Immature natural killer cell (primary cell): Measurements from ENCODE around the gene MEIS3. TPM values are rescaled to one million over a fixed set of nuclear protein-coding genes. Genes with fewer than 3 reads are reported as not detected.
"Not testable (repeated sequence)": the region's sequence is repeated elsewhere in the genome, so short reads cannot be mapped to it uniquely, and the experiment has no call there.

Experiments
- DNase-seq, 3 donors: peaks; one replicate each; pipeline ENCODE4 v3.0.0; 2022; ENCODE audit warnings: mixed read lengths in 1 of 3
- H3K27ac Mint-ChIP-seq, 6 donors: one replicate each; pipeline ENCODE4 v1.8.0; 2020; ENCODE audit warnings: mixed read lengths in 6 of 6, mild to moderate bottlenecking in 5 of 6, inconsistent platforms in 4 of 6, moderate library complexity in 3 of 6
- H3K27me3 Mint-ChIP-seq, 3 donors: one replicate each; pipeline ENCODE4 v1.8.0; 2020 to 2021; ENCODE audit warnings: low read depth in 3 of 3, mild to moderate bottlenecking in 3 of 3, mixed read lengths in 3 of 3, moderate library complexity in 3 of 3, inconsistent platforms in 1 of 3
- H3K36me3 Mint-ChIP-seq, 3 donors: one replicate each; pipeline ENCODE4 v1.8.0; 2020; ENCODE audit warnings: mixed read lengths in 3 of 3, inconsistent platforms in 2 of 3, mild to moderate bottlenecking in 2 of 3
- H3K4me1 Mint-ChIP-seq, 2 donors: one replicate each; pipeline ENCODE4 v1.8.0; 2020; ENCODE audit warnings: inconsistent platforms in 2 of 2, mild to moderate bottlenecking in 2 of 2, mixed read lengths in 2 of 2, moderate library complexity in 1 of 2
- H3K4me3 Mint-ChIP-seq, 5 donors: one replicate each; pipeline ENCODE4 v1.8.0; 2020; ENCODE audit warnings: mild to moderate bottlenecking in 5 of 5, mixed read lengths in 5 of 5, inconsistent platforms in 3 of 5, moderate library complexity in 3 of 5
- H3K9me3 Mint-ChIP-seq, 6 donors: one replicate each; pipeline ENCODE4 v1.8.0; 2020; ENCODE audit warnings: mild to moderate bottlenecking in 6 of 6, mixed read lengths in 6 of 6, inconsistent platforms in 4 of 6, moderate library complexity in 3 of 6
- polyA plus RNA-seq, 3 donors: library from polyadenylated mRNA; unstranded; fragments of 300-500 nt; fragmentation: Illumina TruSeq; gene quantifications; one replicate each; pipeline ENCODE4 v1.2.3, GENCODE V29; 2021

MEIS3 gene
- polyA plus RNA-seq, 3 donors from 2014 or later, result not detected

DNA sequence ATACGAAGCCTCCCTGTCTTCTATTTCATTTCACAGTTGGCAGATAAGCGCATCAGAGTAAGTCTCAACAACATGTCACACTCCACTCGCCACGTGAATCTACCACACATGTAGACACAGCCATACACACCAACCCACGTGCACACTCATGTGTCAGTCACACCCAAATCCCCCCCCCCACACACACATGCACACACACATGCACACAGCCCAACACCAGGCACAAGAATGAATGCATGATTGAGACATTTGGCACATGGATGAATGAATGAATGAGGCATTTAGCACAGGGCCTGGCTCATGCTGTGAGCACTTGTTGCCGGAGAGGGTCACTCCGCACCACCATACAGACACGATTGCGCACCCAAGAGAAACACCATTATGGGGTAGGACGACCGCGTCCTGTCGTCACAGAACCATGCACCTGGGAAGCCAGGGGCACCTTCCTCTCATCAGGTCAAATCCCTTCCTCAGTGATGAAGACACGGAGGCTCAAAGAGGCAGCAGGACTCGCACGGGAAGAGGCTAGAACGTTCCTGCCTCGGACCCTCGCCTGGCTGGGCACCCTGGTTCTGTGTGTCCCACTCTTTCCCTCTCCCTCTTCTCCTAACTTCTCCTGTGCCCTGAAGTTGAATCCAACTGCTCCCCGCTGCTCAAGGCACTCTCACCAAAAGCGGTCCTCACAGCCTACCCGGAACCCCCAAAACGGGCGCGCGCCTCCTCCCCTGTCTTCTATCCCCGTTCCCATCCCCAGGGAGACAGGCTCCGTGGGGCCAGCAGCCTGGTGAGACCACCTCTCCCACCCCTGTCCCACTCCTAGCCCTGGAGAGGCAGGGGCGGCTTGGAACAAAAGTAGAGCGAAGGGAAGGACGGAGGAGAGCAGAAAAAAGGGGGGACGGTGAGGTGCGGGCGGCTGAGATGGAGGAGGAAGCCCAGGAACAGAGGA is 1.3 kb downstream of the MEIS3 start:
- DNase-seq, result no peak
- H3K27ac Mint-ChIP-seq, result peak overlapping the region in 1 of 6 donors; percentile 26
- peaks cover 29 to 44% (median 42%) of the 10 kb centered on the region in 3 donors for H3K27me3 Mint-ChIP-seq
- H3K4me3 Mint-ChIP-seq, result peak overlapping the region; percentile 34 to 74 (median 39)
- H3K9me3 Mint-ChIP-seq, result no peaks in the 10 kb centered on the region
- H3K4me1 Mint-ChIP-seq, result peaks cover 18 to 25% of the 10 kb centered on the region in 2 donors
- peaks cover 3 to 10% (median 10%) of the 10 kb centered on the region in 3 donors for H3K36me3 Mint-ChIP-seq

DNA sequence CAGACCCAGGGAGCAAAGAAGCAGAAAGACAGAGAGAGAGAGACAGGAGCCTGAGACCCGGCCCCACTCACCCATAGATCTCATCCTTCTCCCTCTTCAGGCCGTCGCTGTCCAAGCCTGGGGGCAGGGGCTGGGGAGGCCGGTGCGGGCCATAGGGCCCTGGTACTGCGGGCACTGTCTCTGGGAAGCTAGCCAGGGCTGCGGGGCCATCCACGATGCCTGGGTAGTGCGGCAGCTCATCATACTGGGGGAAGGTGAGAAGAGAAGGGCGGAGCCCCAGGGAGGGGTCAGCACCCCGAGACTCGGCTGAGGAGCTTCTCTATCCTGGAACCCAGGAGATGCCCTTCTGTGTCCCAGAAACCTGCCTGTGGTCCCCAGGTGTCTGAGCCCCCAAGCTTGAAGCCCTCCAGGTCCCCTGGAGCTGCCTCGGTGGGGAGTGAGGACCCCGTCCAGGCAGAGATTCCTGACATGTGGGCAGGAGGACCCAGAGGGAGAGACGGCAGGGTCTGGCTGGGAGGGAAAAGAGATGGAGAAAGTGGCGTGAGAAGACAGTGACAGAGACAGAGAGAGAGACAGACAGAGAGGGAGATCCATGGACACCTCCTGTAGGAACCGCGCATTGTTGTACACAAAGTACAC is 2.1 kb downstream of the MEIS3 start:
- Mint-ChIP-seq H3K27me3 (peaks cover 24 to 36% (median 36%) of the 10 kb centered on the region in 3 donors), H3K4me1 (peaks cover 17 to 18% of the 10 kb centered on the region in 2 donors), H3K4me3 (peak overlapping the region in 3 of 5 donors; percentile 36 to 74 (median 65)), H3K9me3 (no peaks in the 10 kb centered on the region), H3K27ac (no peak overlapping the region), H3K36me3 (peaks cover 0 to 2% (median 2%) of the 10 kb centered on the region in 3 donors)
- no peak for DNase-seq

DNA sequence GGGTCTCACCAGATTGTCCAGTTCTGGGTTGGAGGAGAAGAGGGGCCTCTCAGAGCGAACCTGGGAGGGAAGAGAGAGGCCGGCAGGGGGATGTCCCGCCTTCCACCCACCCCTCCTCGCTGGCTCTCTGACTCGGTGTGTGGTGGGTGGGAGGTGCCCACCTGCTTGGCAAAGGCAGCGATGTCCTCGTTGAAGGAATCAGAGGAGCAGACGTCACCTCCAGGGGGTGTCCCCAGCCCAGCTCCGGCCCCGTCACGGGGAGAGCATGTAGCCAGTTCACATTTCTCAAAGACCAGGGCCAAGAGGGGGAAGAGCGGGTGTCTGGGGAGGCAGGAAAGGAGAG is 2.7 kb downstream of the MEIS3 start:
- Mint-ChIP-seq H3K9me3 (no peaks in the 10 kb centered on the region), H3K27me3 (peaks cover 21 to 34% (median 32%) of the 10 kb centered on the region in 3 donors), H3K4me3 (no peak overlapping the region), H3K4me1 (peaks cover 16 to 17% of the 10 kb centered on the region in 2 donors), H3K27ac (no peak overlapping the region), H3K36me3 (no peaks in the 10 kb centered on the region)
- no peak for DNase-seq

DNA sequence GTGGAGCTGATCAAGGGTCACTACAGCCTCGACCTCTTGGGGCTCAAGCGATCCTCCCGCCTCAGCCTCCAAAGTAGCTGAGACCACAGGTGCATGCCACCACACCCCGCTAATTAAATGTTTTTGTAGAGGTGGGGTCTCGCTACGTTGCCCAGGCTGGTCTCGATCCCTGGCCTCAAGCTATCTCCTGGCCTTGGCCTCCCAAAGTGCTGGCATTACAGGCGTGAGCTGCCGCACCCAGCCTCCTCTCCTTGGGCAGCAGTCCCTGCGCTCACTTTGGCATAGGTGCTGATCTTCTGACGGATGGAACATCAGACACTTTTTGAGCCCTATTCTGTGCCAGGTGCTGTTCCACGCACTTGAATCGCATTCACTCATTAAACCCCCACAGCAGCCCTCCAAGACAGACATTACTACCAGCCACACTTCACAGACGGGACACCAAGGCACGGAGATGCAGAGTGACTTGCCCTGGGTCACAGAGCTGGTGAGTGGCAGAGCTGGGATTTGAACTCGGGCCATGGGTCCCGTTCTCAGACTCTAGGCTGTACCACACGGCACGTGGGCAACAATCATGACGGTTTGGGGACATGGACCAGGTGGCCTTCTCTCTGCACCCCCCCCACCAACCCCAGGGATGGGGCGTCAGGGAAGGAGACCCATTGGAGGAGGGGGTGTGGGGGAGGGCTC is 3.2 kb downstream of the MEIS3 start:
- Mint-ChIP-seq H3K4me3 (no peak overlapping the region), H3K4me1 (peaks cover 14 to 17% of the 10 kb centered on the region in 2 donors), H3K27ac (no peak overlapping the region), H3K9me3 (no peaks in the 10 kb centered on the region), H3K27me3 (peaks cover 18 to 30% (median 28%) of the 10 kb centered on the region in 3 donors), H3K36me3 (no peaks in the 10 kb centered on the region)
- DNase-seq, result no peak

DNA sequence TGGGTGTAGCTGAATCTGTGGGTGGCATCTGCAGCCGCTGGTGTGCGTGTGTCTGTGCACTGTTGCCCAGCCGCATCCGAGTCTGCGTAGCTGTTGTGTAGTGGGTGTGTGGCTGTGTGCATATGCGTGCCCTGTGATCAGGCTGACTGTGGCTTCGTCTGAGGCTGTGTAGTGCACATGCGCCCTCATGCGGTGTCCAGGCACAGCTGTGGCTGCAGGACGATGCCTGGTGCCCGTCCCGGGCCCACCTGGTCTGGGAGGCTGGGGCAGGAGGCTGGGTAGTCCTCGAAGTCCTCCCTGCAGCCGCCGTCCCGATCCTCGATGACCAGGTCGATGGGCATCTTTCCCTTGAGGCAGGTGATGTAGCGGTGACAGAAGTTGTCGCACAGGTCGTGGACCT is 4.9 kb downstream of the MEIS3 start:
- peaks cover 8 to 9% of the 10 kb centered on the region in 2 donors for H3K4me1 Mint-ChIP-seq
- no peak overlapping the region for H3K27ac Mint-ChIP-seq
- H3K27me3 Mint-ChIP-seq, result peaks cover 14 to 25% (median 24%) of the 10 kb centered on the region in 3 donors
- H3K4me3 Mint-ChIP-seq, result no peak overlapping the region
- H3K36me3 Mint-ChIP-seq, result no peaks in the 10 kb centered on the region
- H3K9me3 Mint-ChIP-seq, result no peaks in the 10 kb centered on the region
- no peak for DNase-seq

DNA sequence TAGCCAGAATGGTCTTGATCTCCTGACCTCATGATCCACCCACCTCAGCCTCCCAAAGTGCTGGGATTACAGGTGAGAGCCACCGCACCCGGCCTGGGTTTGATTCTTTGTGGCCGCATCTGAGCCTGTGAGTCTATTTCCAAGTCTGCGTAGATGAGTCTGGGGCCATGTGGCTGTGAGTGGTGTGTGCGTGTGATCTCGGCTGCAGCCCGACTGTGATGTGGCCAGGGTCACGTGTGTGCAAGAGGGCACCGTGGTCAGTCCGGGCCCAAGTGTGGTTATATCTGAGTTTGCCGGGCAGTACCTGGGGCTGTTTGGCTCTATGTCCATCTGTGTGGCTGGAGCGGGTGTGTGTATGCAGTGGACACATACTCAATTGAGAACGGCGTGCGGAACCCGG is 5.4 kb downstream of the MEIS3 start:
- DNase-seq, result no peak
- H3K36me3 Mint-ChIP-seq, result no peaks in the 10 kb centered on the region
- H3K9me3 Mint-ChIP-seq, result no peaks in the 10 kb centered on the region
- peaks cover 8 to 9% of the 10 kb centered on the region in 2 donors for H3K4me1 Mint-ChIP-seq
- H3K27ac Mint-ChIP-seq, result no peak overlapping the region
- no peak overlapping the region for H3K4me3 Mint-ChIP-seq
- H3K27me3 Mint-ChIP-seq, result peaks cover 14 to 27% (median 24%) of the 10 kb centered on the region in 3 donors

DNA sequence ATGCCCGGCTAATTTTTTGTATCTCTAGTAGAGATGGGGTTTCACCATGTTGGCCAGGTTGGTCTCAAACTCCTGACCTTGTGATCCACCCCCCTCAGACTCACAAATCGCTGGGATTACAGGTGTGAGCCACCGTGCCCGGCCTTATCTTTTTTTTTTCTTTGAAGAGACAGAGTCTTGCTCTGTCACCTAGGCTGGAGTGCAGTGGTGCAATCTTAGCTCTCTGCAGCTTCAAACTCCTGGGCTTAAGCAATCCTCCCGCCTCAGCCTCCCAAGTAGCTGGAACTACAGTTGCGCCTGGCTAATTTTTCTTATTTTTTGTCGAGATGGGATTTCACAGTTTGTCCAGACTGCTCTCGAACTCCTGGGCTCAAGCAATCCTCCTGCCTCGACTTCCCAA is 7.6 kb downstream of the MEIS3 start:
- peaks cover 11 to 20% (median 19%) of the 10 kb centered on the region in 3 donors for H3K27me3 Mint-ChIP-seq
- not testable (repeated sequence) for H3K9me3 Mint-ChIP-seq, H3K4me1 Mint-ChIP-seq, H3K36me3 Mint-ChIP-seq, H3K4me3 Mint-ChIP-seq, DNase-seq, H3K27ac Mint-ChIP-seq

DNA sequence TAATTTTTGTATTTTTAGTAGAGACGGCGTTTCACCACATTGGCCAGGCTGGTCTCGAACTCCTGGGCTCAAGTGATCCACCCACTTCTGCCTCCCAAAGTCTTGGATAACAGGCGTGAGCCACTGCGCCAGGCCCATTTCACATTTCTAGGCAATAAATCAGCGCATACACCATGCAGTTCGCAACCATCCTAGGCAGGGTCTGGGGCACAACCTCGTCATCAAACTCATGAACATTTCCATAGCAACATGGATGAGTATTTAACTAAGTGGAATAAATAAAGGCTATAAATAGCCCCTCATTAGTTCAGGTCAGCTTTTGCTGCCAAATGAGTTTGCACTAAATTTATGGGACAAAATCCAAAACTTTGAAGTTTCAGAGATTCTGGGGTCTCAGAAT is 8.2 kb downstream of the MEIS3 start:
- peaks cover 9 to 25% (median 18%) of the 10 kb centered on the region in 3 donors for H3K27me3 Mint-ChIP-seq
- DNase-seq, result no peak
- no peak overlapping the region for H3K4me3 Mint-ChIP-seq
- H3K36me3 Mint-ChIP-seq, result peaks cover 0 to 4% (median 0%) of the 10 kb centered on the region in 3 donors
- no peaks in the 10 kb centered on the region for H3K9me3 Mint-ChIP-seq
- no peaks in the 10 kb centered on the region for H3K4me1 Mint-ChIP-seq
- no peak overlapping the region for H3K27ac Mint-ChIP-seq

DNA sequence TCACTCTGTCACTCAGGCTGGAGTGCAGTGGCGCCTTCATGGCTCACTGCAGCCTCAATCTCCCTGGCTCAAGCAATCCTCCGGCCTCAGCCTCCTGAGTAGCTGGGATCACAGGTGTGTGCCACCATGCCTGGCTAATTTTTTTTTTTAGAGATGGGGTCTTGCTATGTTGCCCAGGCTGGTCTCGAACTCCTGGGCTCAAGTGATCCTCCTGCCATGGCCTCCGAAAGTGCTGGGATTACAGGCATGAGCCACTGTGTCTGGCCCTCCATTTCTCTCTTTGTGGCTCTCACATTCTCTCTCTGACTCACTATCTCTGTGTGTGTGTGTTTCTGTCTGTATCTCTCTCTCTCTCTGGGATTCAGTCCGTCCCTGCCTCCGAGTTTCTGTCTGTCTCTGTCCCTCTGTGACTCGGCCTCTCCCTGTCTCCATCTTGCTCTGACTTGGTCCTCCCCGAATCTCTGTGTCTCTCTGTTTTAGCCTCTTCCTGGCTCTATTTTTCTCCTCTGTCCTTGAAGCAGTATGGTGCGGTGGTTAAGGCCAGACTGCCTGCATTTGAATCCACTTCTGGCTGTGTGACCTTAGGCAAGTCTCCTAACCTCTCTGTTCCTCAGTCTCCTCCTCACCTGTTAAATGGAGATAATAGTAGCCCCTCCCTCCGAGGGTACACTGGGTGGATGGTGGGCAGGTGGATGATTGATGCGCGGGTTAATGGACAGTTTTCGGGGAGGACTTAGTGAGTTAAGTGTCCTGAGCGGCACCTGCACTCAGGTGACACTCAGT is 11.0 kb downstream of the MEIS3 start:
- no peak overlapping the region for H3K4me3 Mint-ChIP-seq
- no peak for DNase-seq
- peaks cover 9 to 27% (median 10%) of the 10 kb centered on the region in 3 donors for H3K27me3 Mint-ChIP-seq
- H3K27ac Mint-ChIP-seq, result peak overlapping the region in 1 of 6 donors; percentile 55
- peaks cover 0 to 4% (median 0%) of the 10 kb centered on the region in 3 donors for H3K36me3 Mint-ChIP-seq
- H3K4me1 Mint-ChIP-seq, result no peaks in the 10 kb centered on the region
- no peaks in the 10 kb centered on the region for H3K9me3 Mint-ChIP-seq

DNA sequence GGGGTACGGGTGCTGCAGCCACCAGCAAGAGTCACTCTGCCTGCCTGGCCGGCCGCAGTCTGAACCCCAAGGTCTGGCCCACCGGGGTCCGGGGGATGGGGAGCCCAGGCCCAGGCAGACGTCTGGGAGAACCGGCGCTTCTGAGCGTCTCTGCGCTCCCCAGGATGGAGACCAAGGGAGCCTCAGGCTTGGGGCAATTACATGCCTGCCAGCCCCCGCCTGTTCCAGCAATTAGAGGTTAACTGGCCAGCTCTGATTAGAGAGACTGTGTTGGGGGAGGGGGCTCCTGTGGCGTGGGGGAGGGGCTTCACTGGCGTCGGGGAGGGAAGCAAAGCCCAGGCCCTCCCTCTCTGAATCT is 11.9 kb downstream of the MEIS3 start:
- H3K4me1 Mint-ChIP-seq, result no peaks in the 10 kb centered on the region
- no peaks in the 10 kb centered on the region for H3K9me3 Mint-ChIP-seq
- no peak overlapping the region for H3K27ac Mint-ChIP-seq
- H3K27me3 Mint-ChIP-seq, result peaks cover 9 to 27% (median 9%) of the 10 kb centered on the region in 3 donors
- H3K36me3 Mint-ChIP-seq, result peaks cover 0 to 4% (median 0%) of the 10 kb centered on the region in 3 donors
- H3K4me3 Mint-ChIP-seq, result no peak overlapping the region
- DNase-seq, result no peak

DNA sequence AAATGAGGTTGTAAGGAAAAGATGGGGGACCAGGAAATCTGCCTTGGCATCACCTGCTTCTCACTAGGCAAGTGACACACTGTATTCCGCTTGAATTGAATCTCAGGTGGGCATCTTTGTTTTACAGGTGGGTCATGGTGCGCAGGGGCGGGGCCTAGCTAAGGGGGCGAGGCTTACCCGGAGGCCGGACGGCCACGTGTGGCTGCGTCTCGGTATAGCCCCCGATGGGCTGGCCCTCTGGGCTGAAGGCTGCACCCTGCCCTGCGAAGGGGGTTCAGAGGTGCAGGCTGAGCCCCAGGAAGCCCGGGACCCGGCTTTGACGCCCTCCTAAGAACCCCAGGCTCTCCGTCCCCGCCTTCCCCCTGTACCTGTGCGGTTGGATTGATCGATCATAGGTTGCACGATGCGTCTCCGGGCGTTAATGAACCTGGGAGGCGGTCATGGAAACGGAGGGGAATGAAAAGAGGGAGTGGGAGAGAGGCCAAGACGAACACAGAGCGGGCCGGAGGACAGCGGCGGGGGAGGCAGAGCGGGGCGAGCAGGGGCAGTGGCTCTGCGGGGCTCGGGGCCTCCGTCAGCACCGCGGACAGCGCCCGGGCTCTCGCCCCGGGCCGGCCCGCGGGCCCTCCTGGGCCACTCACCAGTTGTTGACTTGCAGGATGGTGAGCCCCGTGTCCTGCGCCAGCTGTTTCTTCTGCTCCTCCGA is 12.5 kb downstream of the MEIS3 start:
- DNase-seq, result no peak
- no peak overlapping the region for H3K27ac Mint-ChIP-seq
- H3K36me3 Mint-ChIP-seq, result peaks cover 0 to 4% (median 0%) of the 10 kb centered on the region in 3 donors
- no peak overlapping the region for H3K4me3 Mint-ChIP-seq
- H3K9me3 Mint-ChIP-seq, result no peaks in the 10 kb centered on the region
- H3K4me1 Mint-ChIP-seq, result no peaks in the 10 kb centered on the region
- peaks cover 9 to 27% (median 9%) of the 10 kb centered on the region in 3 donors for H3K27me3 Mint-ChIP-seq

DNA sequence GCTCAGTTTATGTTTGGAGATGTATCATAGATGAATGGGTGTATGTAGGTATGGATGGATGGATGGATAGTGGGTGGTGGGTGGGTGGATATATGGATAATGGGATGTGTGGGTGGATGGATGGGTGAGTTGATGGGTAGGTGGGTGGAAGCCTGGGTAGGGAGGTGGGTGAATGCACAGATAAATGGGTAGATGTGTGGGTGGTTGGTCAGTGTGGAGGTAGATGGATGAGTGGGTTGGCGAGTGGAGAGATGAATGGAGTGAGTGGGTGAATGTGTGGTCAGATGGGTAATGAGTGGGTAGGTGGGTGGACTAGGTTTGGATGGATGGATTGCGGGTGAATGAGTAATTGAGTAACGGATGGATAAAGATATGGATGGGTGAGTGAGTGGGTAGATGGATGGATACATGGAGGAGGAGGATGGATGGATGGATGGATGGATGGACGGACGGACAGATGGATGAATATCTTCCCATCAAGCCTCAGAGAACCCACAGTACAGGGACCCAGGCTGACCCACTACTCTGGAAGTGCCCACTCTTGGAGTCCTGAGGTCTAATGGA is 13.4 kb downstream of the MEIS3 start:
- H3K27me3 Mint-ChIP-seq, result peaks cover 9 to 27% (median 9%) of the 10 kb centered on the region in 3 donors

More for the DNA sequence above, 13.4 kb downstream of the MEIS3 start:
- Mint-ChIP-seq H3K9me3 (no peaks in the 10 kb centered on the region), H3K36me3 (peaks cover 0 to 4% (median 0%) of the 10 kb centered on the region in 3 donors), H3K4me1 (no peaks in the 10 kb centered on the region), H3K27ac (no peak overlapping the region), H3K4me3 (no peak overlapping the region)
- DNase-seq, result no peak
